Measurements from ENCODE around the gene CADPS2. TPM values are rescaled to one million over a fixed set of nuclear protein-coding genes. Genes with fewer than 3 reads are reported as not detected.

Gene CADPS2
- total and polyA plus RNA-seq, 10 of the 15 experiments (the other 5 are each of a cell fraction or from before 2014, with no cell fraction given): 0.05 to 7.5 (median 0.25) TPM

GRCh38 chr7:122465296-122465695, 421.0 kb downstream of the CADPS2 start:
- no peaks in the 10 kb centered on the region for H4K20me1 ChIP-seq (ENCODE audit: control insufficient read depth, insufficient read depth)
- ChIA-PET POLR2A (no interaction called here), CTCF (interaction anchor here (1.3 to 1.4 kb wide), 2 partner anchors 63 to 68 kb away, joined by 4 to 5 read pairs; no protein-coding TSS in a partner anchor), SMC1A (ENCODE audit: uncharacterized antibody, unreplicated experiment) (interaction anchor here (1.2 to 1.7 kb wide), 2 partner anchors 10 to 30 kb away, joined by 3 to 4 read pairs; no protein-coding TSS in a partner anchor), RAD21 (ENCODE audit: unreplicated experiment) (no interaction called here)
- BruUV-seq (replicated peaks): no TSS peak
- in situ Hi-C loops (cut with MboI): no loop called here
- no peaks in the 10 kb centered on the region for H3K9me3 ChIP-seq (replicated peaks; ENCODE audit: control insufficient read depth, insufficient read depth, low read length)
- H3K9ac ChIP-seq (ENCODE audit: control insufficient read depth, insufficient read depth, low read length): no peak overlapping the region
- FAIRE-seq: no peak
- no peak overlapping the region for H3K27ac ChIP-seq (ENCODE audit: control insufficient read depth, insufficient read depth)
- DNase-seq (ENCODE audit: low read depth, low spot score): no peak
- intact Hi-C loops (cut with micrococcal nuclease; ENCODE audit: unreplicated experiment): no loop called here
- no peak overlapping the region for H3K4me2 ChIP-seq (ENCODE audit: control insufficient read depth, insufficient read depth)
- ATAC-seq: no peak
- no peaks in the 10 kb centered on the region for H3K27me3 ChIP-seq (replicated peaks in 1 of 2; ENCODE audit: control insufficient read depth in 2 of 2, insufficient read depth in 2 of 2, low read length in 1 of 2)
- no peak overlapping the region for H2AFZ ChIP-seq (ENCODE audit: control insufficient read depth, low read depth, low read length)
- H3K79me2 ChIP-seq (ENCODE audit: control insufficient read depth, insufficient read depth, low read length): no peaks in the 10 kb centered on the region
- H3K4me1 ChIP-seq (ENCODE audit: control insufficient read depth, insufficient read depth, low read length): no peaks in the 10 kb centered on the region
- no peak overlapping the region for H3K4me3 ChIP-seq
- TF ChIP-seq ZBTB33 (IDR thresholded peaks at IDR 0.05): no peak
- TF ChIP-seq, protein P1, sequence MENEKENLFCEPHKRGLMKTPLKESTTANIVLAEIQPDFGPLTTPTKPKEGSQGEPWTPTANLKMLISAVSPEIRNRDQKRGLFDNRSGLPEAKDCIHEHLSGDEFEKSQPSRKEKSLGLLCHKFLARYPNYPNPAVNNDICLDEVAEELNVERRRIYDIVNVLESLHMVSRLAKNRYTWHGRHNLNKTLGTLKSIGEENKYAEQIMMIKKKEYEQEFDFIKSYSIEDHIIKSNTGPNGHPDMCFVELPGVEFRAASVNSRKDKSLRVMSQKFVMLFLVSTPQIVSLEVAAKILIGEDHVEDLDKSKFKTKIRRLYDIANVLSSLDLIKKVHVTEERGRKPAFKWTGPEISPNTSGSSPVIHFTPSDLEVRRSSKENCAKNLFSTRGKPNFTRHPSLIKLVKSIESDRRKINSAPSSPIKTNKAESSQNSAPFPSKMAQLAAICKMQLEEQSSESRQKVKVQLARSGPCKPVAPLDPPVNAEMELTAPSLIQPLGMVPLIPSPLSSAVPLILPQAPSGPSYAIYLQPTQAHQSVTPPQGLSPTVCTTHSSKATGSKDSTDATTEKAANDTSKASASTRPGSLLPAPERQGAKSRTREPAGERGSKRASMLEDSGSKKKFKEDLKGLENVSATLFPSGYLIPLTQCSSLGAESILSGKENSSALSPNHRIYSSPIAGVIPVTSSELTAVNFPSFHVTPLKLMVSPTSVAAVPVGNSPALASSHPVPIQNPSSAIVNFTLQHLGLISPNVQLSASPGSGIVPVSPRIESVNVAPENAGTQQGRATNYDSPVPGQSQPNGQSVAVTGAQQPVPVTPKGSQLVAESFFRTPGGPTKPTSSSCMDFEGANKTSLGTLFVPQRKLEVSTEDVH (IDR thresholded peaks at IDR 0.05; ENCODE audit: low read depth, partially characterized antibody): no peak
- TF ChIP-seq POU2F2 (IDR thresholded peaks at IDR 0.05; ENCODE audit: borderline replicate concordance, low read depth, low read length): no peak
- no peak for TF ChIP-seq ZNF384 (IDR thresholded peaks at IDR 0.05; ENCODE audit: borderline replicate concordance, low read depth, low read length)
- no peak for TF ChIP-seq NFYA (IDR thresholded peaks at IDR 0.05; ENCODE audit: borderline replicate concordance, low read depth, low read length)
- no peak for TF ChIP-seq SREBF2 (IDR thresholded peaks at IDR 0.05; ENCODE audit: low read length)
- no peak for TF ChIP-seq MTA3 (IDR thresholded peaks at IDR 0.05; ENCODE audit: borderline replicate concordance, low read length)
- no peak for TF ChIP-seq BRCA1 (IDR thresholded peaks at IDR 0.05; ENCODE audit: low read depth, low read length)
- no peak for TF ChIP-seq IRF3 (IDR thresholded peaks at IDR 0.05)
- TF ChIP-seq, protein P2, sequence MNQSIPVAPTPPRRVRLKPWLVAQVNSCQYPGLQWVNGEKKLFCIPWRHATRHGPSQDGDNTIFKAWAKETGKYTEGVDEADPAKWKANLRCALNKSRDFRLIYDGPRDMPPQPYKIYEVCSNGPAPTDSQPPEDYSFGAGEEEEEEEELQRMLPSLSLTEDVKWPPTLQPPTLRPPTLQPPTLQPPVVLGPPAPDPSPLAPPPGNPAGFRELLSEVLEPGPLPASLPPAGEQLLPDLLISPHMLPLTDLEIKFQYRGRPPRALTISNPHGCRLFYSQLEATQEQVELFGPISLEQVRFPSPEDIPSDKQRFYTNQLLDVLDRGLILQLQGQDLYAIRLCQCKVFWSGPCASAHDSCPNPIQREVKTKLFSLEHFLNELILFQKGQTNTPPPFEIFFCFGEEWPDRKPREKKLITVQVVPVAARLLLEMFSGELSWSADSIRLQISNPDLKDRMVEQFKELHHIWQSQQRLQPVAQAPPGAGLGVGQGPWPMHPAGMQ (IDR thresholded peaks at IDR 0.05; ENCODE audit: borderline replicate concordance): no peak
- TF ChIP-seq SUZ12 (IDR thresholded peaks at IDR 0.05; ENCODE audit: unreplicated experiment): no peak
- TF ChIP-seq BHLHE40 (IDR thresholded peaks at IDR 0.05; ENCODE audit: borderline replicate concordance in 1 of 2, low read depth in 2 of 2, low read length in 1 of 2): no peak
- 74% methylated on average over 7 of the region's 7 CpGs for WGBS (ENCODE audit: insufficient coverage, insufficient replicate concordance, low lambda C conversion rate, missing lambda C conversion rate)
- H3K36me3 ChIP-seq (ENCODE audit: control insufficient read depth in 2 of 2, insufficient read depth in 2 of 2, low read length in 1 of 2): no peaks in the 10 kb centered on the region
